NOMO-1 treated with DMSO at 0.1 percent for 48 hours (cell line): Measurements from ENCODE around the gene ST8SIA5.
"Not testable (repeated sequence)": the region's sequence is repeated elsewhere in the genome, so short reads cannot be mapped to it uniquely, and the experiment has no call there.

ENCODE experiments used
- DNase-seq: peaks from one replicate; lab custom pipeline; 2025; ENCODE audit not compliant: unreplicated experiment; lab: John Stamatoyannopoulos, UW

Gene ST8SIA5

GRCh38 chr18:46756559-46757201, at the start of gene ST8SIA5:
ST8SIA5 (minus strand) TSS chr18:46757053; CDS start chr18:46756508, 545 bp downstream.
- DNase-seq: no peak

- DNase-seq: not testable (repeated sequence)
Measured at GRCh38 chr18:46795945-46796344, 39.1 kb upstream of the ST8SIA5 start.

- no peak for DNase-seq
Measured at GRCh38 chr18:46794607-46795006, 37.8 kb upstream of the ST8SIA5 start.

GRCh38 chr18:46793565-46793964, 36.7 kb upstream of the ST8SIA5 start:
- DNase-seq: no peak

- DNase-seq: no peak
Measured at GRCh38 chr18:46789088-46789487, 32.2 kb upstream of the ST8SIA5 start.

- no peak for DNase-seq
Measured at GRCh38 chr18:46787674-46788073, 30.8 kb upstream of the ST8SIA5 start.

- peak; percentile 81 for DNase-seq
Measured at GRCh38 chr18:46772357-46772756, 15.5 kb upstream of the ST8SIA5 start.

GRCh38 chr18:46771141-46771540, 14.3 kb upstream of the ST8SIA5 start:
- no peak for DNase-seq

- no peak for DNase-seq
Measured at GRCh38 chr18:46770708-46771107, 13.9 kb upstream of the ST8SIA5 start.

GRCh38 chr18:46768166-46768921, 11.5 kb upstream of the ST8SIA5 start:
- no peak for DNase-seq

GRCh38 chr18:46767217-46767616, 10.4 kb upstream of the ST8SIA5 start:
- no peak for DNase-seq

GRCh38 chr18:46764586-46764985, 7.7 kb upstream of the ST8SIA5 start:
- DNase-seq: no peak

GRCh38 chr18:46761059-46761769, 4.4 kb upstream of the ST8SIA5 start:
- no peak for DNase-seq

GRCh38 chr18:46759890-46760289, 3.0 kb upstream of the ST8SIA5 start:
- DNase-seq: no peak

- no peak for DNase-seq
Measured at GRCh38 chr18:46756025-46756558, 761 bp downstream of the ST8SIA5 start.

- no peak for DNase-seq
Measured at GRCh38 chr18:46755315-46756024, 1.4 kb downstream of the ST8SIA5 start.

- no peak for DNase-seq
Measured at GRCh38 chr18:46754661-46755292, 2.1 kb downstream of the ST8SIA5 start.

- peak; percentile 87 for DNase-seq
Measured at GRCh38 chr18:46754188-46754587, 2.7 kb downstream of the ST8SIA5 start.

- DNase-seq: no peak
Measured at GRCh38 chr18:46751882-46752281, 5.0 kb downstream of the ST8SIA5 start.

GRCh38 chr18:46750626-46751025, 6.2 kb downstream of the ST8SIA5 start:
- no peak for DNase-seq

- DNase-seq: no peak
Measured at GRCh38 chr18:46748466-46748865, 8.4 kb downstream of the ST8SIA5 start.
